Fibroblast of skin of right biceps (primary cell): ENCODE measurements around the gene RRP8.
A peak's percentile ranks its signal among the peaks of the same experiment; 100 is the strongest.

Experiments
- DNase-seq: peaks from one replicate; pipeline ENCODE4 v3.0.0-alpha.2; 2013

Gene RRP8

GRCh38 chr11:6566704-6567370, 36.6 kb downstream of the RRP8 start:
- DNase-seq = no peak

DNA sequence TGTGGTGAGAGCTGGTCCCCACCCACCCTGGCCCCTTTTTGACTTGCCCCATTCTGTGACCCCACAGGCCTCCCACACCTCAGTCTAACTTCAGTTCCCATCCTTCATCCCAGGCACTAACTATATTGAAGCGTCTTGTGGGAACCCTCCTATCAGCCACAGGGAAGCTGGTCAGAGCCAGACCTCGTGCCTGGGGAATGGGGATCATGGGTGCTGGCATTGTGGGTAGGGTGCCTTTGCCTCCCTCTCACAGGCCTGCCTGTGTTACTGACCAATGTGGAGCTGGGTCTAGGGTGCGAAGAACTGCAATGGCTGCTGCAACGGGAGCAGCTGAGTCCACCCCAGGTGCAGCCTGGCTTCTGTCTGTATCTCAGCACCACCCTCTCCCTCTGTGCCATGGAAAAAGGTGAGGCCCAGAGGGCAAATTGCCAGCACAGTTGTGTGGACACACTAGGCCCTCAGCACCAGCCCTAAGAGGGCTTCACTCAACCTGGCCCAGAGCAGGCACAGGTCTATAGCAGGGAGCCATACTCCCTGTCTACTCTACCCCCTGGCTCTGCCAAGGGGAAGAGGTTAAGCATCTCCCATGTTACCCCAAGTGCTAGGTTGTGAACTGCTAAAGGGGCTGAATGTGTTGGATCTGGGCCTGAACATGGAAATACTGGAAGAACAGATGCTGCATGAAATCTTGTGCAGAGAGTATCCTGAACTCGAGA, 37.3 kb downstream of the RRP8 start:
- DNase-seq = no peak

- no peak for DNase-seq
Measured at GRCh38 chr11:6565325-6565724, 38.1 kb downstream of the RRP8 start.

- no peak for DNase-seq
Measured at GRCh38 chr11:6563667-6564066, 39.7 kb downstream of the RRP8 start.

DNA sequence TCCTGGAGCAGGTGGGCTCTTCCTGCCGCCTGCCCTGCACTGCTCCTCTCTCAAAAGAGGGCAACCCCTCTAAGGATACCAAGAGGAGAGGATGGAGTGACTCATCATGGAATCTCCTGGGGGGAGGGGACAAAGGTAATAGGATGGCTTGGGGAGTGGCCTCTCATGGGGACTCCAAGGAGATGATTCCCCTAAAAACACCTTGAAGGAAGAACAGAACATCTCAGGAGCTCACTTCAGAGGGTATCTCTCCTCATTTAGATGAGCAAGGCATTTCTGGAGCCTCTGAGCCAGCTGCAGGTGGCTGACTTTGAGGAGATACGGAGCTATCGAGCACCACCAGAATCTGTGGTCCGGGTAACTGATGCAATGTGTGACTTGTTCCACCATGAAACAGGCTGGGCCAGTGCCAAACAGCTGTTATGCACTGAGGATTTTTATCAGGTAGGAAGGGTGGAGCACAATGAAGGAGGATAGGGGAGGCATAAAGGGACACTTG, 40.2 kb downstream of the RRP8 start:
- DNase-seq = peak; percentile 8

- no peak for DNase-seq
Measured at GRCh38 chr11:6561288-6561687, 42.1 kb downstream of the RRP8 start.

DNA sequence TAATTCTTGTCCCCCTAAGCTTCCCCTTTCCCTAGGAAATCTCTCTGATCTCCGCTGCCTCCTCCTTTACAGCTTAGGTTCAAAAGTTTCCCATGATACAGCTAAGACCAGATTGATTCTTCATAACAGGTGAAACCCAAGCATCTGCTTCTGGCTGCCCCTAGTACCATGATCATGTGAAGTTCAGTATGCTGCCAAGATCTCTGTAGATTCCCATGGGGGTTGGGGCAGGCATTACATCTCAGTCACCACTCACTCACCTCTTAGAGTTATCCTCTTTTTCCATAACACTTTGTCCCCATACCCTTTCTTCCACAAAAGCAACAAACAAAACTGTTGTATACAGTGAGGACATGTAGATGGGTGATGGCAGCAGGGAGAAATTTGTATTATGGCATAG, 44.0 kb downstream of the RRP8 start:
- no peak for DNase-seq

DNA sequence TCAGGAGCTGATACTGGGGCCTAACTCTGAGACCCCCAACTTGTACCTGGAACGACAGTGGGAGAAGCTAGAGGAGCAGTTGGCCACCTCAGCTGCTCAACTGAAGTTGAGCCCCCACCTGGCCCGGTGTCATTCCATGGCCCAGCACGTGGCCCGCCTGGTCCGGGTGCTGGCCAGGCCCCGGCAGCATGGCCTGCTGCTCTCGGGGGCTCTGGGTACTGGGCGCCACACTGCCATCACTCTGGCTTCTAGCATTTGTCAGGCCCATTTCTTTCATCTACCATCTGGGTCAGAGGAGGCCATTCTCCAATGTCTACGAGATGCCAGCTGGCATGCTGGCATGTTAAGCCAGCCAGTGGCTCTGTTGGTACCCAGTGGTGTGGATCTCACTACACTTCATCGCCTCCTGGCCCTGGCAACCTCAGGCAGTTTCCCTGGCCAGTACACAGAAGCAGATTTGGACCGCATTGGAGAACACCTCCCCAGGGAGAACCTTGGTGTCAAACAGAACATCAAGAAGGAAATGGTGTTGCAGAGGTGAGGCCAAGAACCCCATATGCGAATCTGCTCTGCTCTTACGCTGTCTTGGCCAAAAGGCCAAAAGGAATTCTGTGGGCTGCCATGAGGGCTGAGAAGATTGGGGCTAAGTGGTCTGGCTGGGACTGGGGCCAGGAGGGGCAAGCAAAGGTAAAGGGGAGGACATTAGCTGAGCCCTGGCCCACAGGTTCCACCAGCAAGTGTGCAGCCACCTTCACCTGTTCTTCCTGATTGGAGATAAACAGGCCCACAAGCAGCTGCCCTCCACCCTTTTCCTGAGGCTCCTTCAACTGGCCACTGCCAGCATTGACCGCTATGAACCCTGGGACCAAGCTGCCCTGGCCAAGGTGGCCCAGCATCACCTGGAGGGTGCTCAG, 45.4 kb downstream of the RRP8 start:
- no peak for DNase-seq

GRCh38 chr11:6557063-6557462, 46.4 kb downstream of the RRP8 start:
- DNase-seq = no peak

DNA sequence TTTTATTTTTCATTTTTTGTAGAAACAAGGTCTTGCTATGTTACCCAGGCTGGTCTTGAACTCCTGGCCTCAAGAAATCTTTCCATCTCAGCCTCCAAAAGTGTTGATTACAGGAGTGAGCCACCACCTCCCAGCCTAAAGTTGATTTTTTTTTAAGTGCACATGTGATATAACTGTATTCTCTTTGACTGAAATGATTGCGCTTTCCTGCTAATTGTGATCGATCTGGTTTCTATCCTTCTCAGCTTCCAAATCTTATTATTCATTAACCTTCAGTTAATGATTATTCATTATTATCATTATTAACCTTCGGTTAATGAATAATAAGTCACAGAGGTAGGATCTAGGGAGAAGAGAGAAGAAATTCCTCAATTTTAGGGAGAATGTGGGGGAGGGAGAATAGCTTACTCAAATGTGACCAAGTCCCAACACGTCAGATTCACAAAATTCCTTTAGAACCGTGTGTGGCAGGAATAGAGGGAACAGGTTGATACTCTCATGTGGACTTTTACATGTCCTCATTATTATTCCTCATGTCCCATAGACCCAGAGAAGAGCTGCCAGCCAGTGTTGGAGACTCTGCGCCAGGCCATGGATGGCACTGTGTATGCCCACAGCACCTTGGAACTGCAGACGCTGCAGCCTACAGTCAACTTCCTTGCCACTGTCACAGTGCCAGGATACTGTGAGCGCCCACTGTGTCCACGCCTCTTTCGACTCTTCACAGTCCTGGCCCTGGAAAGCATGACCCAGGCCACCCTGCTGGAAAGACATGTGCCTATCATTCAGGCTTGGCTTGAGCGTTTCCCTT, 47.1 kb downstream of the RRP8 start:
- no peak for DNase-seq

DNA sequence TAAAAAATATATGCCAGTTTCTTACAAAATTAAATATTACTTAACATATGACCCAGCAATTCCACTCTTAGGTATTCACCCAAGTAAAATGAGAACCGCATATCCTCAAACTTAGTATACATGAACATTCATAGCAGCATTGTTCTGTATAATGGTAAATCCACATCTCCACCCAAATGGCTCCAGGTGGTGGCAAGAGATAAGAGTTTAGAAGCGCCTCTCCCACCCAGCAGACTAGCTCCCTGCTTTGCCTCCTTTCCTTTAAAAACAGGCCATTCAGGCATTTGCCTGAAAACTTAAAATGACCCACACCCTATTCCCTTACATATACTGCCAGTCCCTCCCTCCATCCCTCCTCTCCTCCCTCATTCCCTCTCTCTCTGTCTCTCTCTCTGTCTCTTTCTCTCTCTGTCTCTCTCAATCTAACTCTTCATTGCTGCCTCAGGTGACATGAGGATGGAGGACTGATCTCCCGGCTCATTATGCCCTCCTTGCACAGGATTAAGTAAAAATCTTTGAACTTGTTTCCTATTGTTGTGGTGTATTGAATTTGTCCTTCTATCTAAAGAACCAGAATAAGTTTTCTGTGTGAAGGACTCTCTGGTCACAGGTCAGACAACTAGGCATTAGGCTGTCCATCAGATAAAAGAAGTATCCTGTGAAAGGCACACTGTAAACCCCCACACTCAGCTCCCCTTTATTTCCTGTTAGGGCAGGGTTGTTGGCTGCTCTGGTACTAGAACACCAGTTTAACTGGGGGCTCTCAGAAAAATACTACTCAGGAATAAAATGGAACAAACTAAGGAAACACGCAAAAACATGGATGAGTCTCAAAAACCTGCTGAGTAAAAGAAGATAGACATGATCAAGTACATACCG, 48.3 kb downstream of the RRP8 start:
- no peak for DNase-seq

DNA sequence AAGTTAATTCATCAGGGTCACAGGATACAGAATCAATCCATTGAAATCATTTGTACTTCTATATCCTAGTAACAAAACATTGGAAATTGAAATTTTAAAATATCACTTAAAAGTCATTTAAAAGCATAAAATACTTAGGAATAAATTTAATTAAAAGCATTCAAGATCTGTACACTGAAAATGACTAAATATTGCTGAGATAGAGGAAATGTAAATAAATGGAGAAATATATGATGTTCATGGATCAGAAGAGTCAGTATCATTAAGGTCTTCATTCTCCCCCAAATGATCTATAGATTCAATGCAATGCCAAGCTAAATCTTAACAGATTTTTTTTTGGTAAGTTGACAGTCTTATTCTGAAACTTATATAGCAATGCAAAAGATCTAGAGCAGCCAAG, 49.8 kb downstream of the RRP8 start:
- DNase-seq = no peak

- no peak for DNase-seq
Measured at GRCh38 chr11:6548641-6549040, 54.8 kb downstream of the RRP8 start.

GRCh38 chr11:6548121-6548520, 55.3 kb downstream of the RRP8 start:
- DNase-seq = no peak

GRCh38 chr11:6547177-6547576, 56.2 kb downstream of the RRP8 start:
- no peak for DNase-seq

DNA sequence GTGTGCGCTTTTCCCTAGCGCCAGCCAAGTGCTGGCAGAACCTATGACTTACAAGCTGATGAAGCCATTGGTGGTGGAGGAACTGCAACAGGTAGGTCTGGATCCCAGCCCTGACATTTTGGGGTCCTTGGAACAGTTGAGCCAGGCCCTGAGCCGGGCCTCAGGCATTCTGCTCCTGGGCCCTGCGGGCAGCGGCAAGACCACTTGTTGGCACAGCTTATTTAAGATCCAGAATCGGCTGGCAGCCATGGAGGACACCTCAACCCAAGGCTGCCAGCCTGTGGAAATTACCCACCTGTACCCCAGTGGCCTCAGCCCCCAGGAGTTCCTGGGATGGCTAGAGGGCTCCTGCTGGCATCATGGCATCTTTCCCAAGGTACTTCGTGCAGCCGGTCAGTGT, 56.7 kb downstream of the RRP8 start:
- no peak for DNase-seq

DNA sequence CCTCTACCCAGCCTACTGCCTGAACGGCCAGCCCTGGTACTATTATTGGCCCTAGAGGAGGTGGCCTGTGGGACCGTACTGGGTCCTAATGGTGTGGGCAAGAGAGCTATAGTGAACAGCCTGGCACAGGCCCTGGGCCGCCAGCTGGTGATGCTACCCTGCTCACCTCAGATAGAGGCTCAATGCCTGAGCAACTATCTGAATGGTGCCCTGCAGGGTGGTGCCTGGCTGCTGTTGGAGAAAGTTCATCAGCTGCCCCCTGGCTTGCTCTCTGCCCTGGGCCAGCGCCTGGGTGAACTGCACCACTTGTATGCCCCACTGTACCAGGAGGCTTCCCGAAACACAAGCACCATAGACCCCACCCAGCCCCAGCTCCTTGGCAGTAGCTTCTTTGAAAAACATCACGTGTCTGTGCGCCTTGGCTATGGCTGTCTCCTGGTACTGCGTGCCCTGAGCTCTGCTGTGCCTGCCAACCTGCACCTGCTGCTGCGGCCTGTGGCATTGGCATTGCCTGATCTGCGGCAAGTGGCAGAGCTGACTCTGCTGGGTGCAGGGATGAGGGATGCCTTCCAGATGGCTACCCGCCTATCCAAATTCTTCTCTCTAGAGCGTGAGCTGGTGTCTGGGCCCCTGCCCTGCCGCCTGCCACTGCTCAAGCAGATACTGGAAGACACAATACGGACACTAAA, 57.4 kb downstream of the RRP8 start:
- no peak for DNase-seq
